ENCODE data around the gene DLGAP1. TPM values are rescaled to one million over a fixed set of nuclear protein-coding genes. Genes with fewer than 3 reads are reported as not detected.
A peak's percentile ranks its signal among the peaks of the same experiment; 100 is the strongest.

Gene DLGAP1
- total and polyA plus RNA-seq, 2 of the 8 experiments (the other 6 are each of a cell fraction or from before 2014, with no cell fraction given) = 11.8 to 16.9 TPM

- TF ChIP-seq FOSL1 (IDR thresholded peaks at IDR 0.05; ENCODE audit: insufficient read depth, low read depth, low read length) (no peak), CREB1 (IDR thresholded peaks at IDR 0.05) (no peak), TAF7 (optimal IDR thresholded peaks at IDR 0.05; ENCODE audit: borderline replicate concordance, low read depth, low read length) (peak; percentile 75), POLR2A (IDR thresholded peaks at IDR 0.05; ENCODE audit: control extremely low read depth in 1 of 2, low read depth in 2 of 2, low read length in 2 of 2) (peak in 1 of 2 experiments; percentile 67; a peak in 1 of 3 replicates), JUND (IDR thresholded peaks at IDR 0.05; ENCODE audit: low read length) (no peak), TEAD4 (IDR thresholded peaks at IDR 0.05; ENCODE audit: low read depth, low read length) (peak; percentile 79), KDM5A (IDR thresholded peaks at IDR 0.05; ENCODE audit: low read length) (no peak), RAD21 (IDR thresholded peaks at IDR 0.05 in 1 of 2, conservative IDR thresholded peaks at IDR 0.05 in 1 of 2; ENCODE audit: low read depth in 2 of 2, low read length in 2 of 2) (no peak)
These were observed 1003.7 kb downstream of the DLGAP1 start (continued) for GRCh38 chr18:3451183-3451988.
